Measurements from ENCODE around the gene DNAH14. TPM values are rescaled to one million over a fixed set of nuclear protein-coding genes. Genes with fewer than 3 reads are reported as not detected.
"Not testable (repeated sequence)": the region's sequence is repeated elsewhere in the genome, so short reads cannot be mapped to it uniquely, and the experiment has no call there.

The DNAH14 gene
- total RNA-seq, 1 donor from 2014 or later, result 21.6 TPM

DNA sequence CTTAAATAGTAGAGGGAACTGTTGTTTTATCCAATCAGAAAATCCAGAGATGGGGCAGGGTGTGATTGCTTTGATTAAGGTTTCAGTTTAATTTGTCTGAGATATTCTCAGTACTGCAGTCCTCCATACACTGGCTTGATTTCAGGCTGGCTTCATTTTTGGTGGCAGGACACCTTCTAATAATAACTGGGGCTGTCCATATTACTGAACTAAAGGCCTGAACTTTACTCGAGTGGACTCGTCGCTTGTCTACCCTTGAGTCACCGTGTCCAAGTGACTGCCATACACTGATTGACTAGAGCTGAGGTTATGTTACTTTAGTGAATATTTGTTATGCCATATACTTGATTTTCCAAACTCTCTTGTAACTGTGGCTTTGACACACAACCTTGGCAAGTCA is 228.8 kb downstream of the DNAH14 start:
- no peak for DNase-seq (ENCODE audit: low spot score)
- H3K4me1 Mint-ChIP-seq (ENCODE audit: unreplicated experiment), result peaks cover 20% of the 10 kb centered on the region
- H3K27me3 Mint-ChIP-seq (ENCODE audit: unreplicated experiment), result no peaks in the 10 kb centered on the region
- TF ChIP-seq, protein P1, sequence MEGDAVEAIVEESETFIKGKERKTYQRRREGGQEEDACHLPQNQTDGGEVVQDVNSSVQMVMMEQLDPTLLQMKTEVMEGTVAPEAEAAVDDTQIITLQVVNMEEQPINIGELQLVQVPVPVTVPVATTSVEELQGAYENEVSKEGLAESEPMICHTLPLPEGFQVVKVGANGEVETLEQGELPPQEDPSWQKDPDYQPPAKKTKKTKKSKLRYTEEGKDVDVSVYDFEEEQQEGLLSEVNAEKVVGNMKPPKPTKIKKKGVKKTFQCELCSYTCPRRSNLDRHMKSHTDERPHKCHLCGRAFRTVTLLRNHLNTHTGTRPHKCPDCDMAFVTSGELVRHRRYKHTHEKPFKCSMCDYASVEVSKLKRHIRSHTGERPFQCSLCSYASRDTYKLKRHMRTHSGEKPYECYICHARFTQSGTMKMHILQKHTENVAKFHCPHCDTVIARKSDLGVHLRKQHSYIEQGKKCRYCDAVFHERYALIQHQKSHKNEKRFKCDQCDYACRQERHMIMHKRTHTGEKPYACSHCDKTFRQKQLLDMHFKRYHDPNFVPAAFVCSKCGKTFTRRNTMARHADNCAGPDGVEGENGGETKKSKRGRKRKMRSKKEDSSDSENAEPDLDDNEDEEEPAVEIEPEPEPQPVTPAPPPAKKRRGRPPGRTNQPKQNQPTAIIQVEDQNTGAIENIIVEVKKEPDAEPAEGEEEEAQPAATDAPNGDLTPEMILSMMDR (IDR thresholded peaks at IDR 0.05; ENCODE audit: unreplicated experiment), result no peak
- H3K4me3 Mint-ChIP-seq (ENCODE audit: unreplicated experiment), result no peak overlapping the region
- H3K9me3 Mint-ChIP-seq (ENCODE audit: unreplicated experiment), result no peaks in the 10 kb centered on the region
- H3K36me3 Mint-ChIP-seq (ENCODE audit: low read depth, unreplicated experiment), result no peaks in the 10 kb centered on the region
- H3K27ac Mint-ChIP-seq (ENCODE audit: unreplicated experiment), result no peak overlapping the region

GRCh38 chr1:225159793-225160192 is 230.3 kb downstream of the DNAH14 start:
- no peak overlapping the region for H3K27ac Mint-ChIP-seq (ENCODE audit: unreplicated experiment)
- H3K27me3 Mint-ChIP-seq (ENCODE audit: unreplicated experiment), result no peaks in the 10 kb centered on the region
- H3K4me3 Mint-ChIP-seq (ENCODE audit: unreplicated experiment), result no peak overlapping the region
- DNase-seq (ENCODE audit: low spot score), result no peak
- H3K36me3 Mint-ChIP-seq (ENCODE audit: low read depth, unreplicated experiment), result no peaks in the 10 kb centered on the region
- TF ChIP-seq, protein P1 (IDR thresholded peaks at IDR 0.05; ENCODE audit: unreplicated experiment), result no peak
- H3K9me3 Mint-ChIP-seq (ENCODE audit: unreplicated experiment), result no peaks in the 10 kb centered on the region
- peaks cover 20% of the 10 kb centered on the region for H3K4me1 Mint-ChIP-seq (ENCODE audit: unreplicated experiment)

DNA sequence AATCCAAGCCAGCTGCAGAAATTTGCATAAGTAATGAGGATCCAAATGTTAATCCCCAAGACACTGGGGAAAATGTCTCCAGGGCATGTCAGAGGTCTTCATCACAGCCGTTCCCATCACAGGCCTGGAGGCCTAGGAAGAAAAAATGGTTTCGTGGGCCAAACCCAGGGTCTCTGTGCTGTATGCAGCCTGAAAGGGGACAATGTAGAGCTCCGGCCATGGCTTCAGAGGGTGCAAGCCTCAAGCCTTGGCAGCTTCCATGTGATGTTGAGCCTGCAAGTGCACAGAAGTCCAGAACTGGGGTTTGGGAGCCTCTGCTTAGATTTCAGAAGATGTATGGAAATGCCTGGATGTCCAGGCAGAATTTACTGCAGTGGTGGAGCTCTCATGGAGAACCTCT is 247.9 kb downstream of the DNAH14 start:
- Mint-ChIP-seq H3K9me3 (ENCODE audit: unreplicated experiment) (peaks cover 35% of the 10 kb centered on the region), H3K36me3 (ENCODE audit: low read depth, unreplicated experiment) (peaks cover 37% of the 10 kb centered on the region)
- not testable (repeated sequence) for DNase-seq (ENCODE audit: low spot score); H3K4me3 Mint-ChIP-seq (ENCODE audit: unreplicated experiment); H3K27ac Mint-ChIP-seq (ENCODE audit: unreplicated experiment); H3K4me1 Mint-ChIP-seq (ENCODE audit: unreplicated experiment); H3K27me3 Mint-ChIP-seq (ENCODE audit: unreplicated experiment)

GRCh38 chr1:225179686-225180085 is 250.2 kb downstream of the DNAH14 start:
- H3K4me3 Mint-ChIP-seq (ENCODE audit: unreplicated experiment), result peak overlapping the region; percentile 17
- H3K9me3 Mint-ChIP-seq (ENCODE audit: unreplicated experiment), result peaks cover 35% of the 10 kb centered on the region
- H3K27ac Mint-ChIP-seq (ENCODE audit: unreplicated experiment), result no peak overlapping the region
- no peak for DNase-seq (ENCODE audit: low spot score)
- H3K36me3 Mint-ChIP-seq (ENCODE audit: low read depth, unreplicated experiment), result peaks cover 37% of the 10 kb centered on the region
- no peaks in the 10 kb centered on the region for H3K4me1 Mint-ChIP-seq (ENCODE audit: unreplicated experiment)
- TF ChIP-seq, protein P1 (IDR thresholded peaks at IDR 0.05; ENCODE audit: unreplicated experiment), result no peak
- H3K27me3 Mint-ChIP-seq (ENCODE audit: unreplicated experiment), result peaks cover 2% of the 10 kb centered on the region

DNA sequence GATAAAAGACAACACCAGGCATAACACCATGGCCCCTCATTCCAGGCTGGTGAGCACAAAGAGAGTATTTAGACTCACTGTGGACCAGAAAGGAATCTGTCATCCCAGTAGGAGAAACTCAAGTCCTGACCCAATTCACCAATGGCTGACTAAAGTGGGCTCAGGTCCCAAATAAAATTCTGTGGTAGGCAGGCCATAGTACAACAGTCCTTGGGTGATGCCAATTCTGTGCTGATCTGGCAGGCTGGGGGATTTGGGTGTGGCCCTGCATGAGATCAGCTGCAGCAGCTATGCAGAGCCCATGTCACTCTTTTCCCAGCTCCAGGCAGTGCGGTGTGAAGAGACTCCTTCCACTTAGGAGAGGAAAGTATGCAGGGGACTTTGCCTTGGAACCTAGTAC is 253.2 kb downstream of the DNAH14 start:
- Mint-ChIP-seq H3K4me1 (ENCODE audit: unreplicated experiment) (no peaks in the 10 kb centered on the region), H3K27ac (ENCODE audit: unreplicated experiment) (no peak overlapping the region), H3K27me3 (ENCODE audit: unreplicated experiment) (peaks cover 2% of the 10 kb centered on the region), H3K36me3 (ENCODE audit: low read depth, unreplicated experiment) (peaks cover 25% of the 10 kb centered on the region), H3K4me3 (ENCODE audit: unreplicated experiment) (no peak overlapping the region), H3K9me3 (ENCODE audit: unreplicated experiment) (peaks cover 24% of the 10 kb centered on the region)
- TF ChIP-seq, protein P1 (IDR thresholded peaks at IDR 0.05; ENCODE audit: unreplicated experiment), result no peak
- DNase-seq (ENCODE audit: low spot score), result no peak
